ENCODE measurements around the gene U2AF1L4. TPM values are rescaled to one million over a fixed set of nuclear protein-coding genes. Genes with fewer than 3 reads are reported as not detected.

U2AF1L4 gene
- total and polyA plus RNA-seq, 5 experiments from 2014 or later: 43.1 to 93.1 (median 53.1) TPM

DNA sequence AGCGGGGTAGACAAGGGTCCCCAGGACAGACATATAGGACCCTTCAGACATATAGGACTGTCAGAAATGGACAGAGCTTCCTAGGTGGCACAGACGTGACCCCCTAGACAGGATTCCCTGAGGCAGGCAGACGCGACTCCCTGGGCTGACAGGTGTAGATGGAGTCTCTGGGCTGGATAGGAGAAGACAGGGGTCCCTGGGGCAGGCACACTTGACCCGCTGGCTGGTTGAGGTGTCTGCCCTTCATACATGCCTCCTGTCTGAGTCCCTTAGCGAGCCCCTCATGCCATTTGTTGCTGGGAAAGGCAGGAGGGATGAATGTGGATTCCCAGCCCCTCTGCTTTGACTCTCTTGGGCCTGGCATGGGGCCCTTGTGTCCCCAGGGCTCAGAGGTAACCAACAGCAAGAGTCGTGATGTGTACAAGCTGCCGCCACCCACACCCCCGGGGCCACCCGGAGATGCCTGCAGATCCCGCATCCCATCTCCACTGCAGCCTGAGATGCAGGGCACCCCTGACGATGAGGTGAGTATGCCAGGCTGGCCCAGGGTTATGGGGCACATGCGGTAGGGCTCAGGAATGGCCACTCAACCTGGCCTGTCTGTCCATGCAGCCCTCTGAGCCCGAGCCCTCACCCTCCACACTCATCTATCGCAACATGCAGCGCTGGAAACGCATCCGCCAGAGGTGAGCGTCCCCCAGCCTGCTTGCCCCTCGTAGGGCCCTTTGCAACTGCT lies 8.6 kb upstream of the U2AF1L4 start:
- no peaks in the 10 kb centered on the region for H3K9me3 Mint-ChIP-seq
- H3K4me1 Mint-ChIP-seq: peaks cover 15 to 43% (median 37%) of the 10 kb centered on the region in 4 donors
- H3K27me3 Mint-ChIP-seq: peaks cover 2 to 12% (median 9%) of the 10 kb centered on the region in 5 donors
- DNase-seq (no peak), ATAC-seq (no peak)
- peak overlapping the region in 1 of 10 donors; percentile 49 for H3K27ac Mint-ChIP-seq
- POLR2A ChIA-PET: interaction anchor here (4.1 kb wide), 1 partner anchor 10 kb away, joined by 36 read pairs; the partner anchor contains the start of genes IGFLR1, PSENEN and U2AF1L4
- peaks cover 0 to 17% (median 7%) of the 10 kb centered on the region in 3 donors for H3K36me3 Mint-ChIP-seq
- peak overlapping the region in 2 of 10 donors; percentile 10 to 95 for H3K4me3 Mint-ChIP-seq

DNA sequence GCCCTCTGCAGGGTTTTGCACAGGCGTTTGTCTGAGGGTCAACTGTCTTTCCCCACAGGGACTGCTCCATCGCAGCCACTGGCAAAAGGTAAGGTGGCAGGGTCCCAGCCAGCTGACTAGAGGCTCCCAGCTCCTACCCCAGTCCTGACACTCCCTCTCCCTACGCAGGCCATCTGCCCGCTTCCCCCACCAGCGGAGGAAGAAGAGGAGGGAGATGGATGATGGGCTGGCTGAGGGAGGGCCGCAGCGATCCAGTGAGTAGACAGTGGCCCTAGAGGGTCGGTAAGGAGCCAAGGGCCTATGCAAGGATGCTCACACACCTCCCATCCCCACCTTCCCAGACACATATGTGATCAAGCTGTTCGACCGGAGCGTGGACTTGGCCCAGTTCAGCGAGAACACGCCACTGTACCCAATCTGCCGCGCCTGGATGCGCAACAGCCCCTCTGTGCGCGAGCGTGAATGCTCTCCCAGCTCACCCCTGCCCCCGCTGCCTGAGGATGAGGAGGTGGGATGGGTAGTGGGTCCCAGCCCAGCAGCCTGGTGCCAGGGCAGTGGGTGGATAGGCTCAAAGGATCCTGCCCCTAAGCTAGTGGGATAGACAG lies 7.6 kb upstream of the U2AF1L4 start:
- Mint-ChIP-seq H3K4me3 (peak overlapping the region in 1 of 10 donors; percentile 56), H3K4me1 (peaks cover 23 to 49% (median 41%) of the 10 kb centered on the region in 4 donors), H3K36me3 (peaks cover 0 to 17% (median 7%) of the 10 kb centered on the region in 3 donors), H3K27me3 (peaks cover 2 to 11% (median 9%) of the 10 kb centered on the region in 5 donors), H3K27ac (no peak overlapping the region), H3K9me3 (no peaks in the 10 kb centered on the region)
- POLR2A ChIA-PET: interaction anchor here (1.2 kb wide), 1 partner anchor 11 kb away, joined by 5 read pairs; the partner anchor contains the start of gene IGFLR1
- no peak for ATAC-seq
- no peak for DNase-seq

DNA sequence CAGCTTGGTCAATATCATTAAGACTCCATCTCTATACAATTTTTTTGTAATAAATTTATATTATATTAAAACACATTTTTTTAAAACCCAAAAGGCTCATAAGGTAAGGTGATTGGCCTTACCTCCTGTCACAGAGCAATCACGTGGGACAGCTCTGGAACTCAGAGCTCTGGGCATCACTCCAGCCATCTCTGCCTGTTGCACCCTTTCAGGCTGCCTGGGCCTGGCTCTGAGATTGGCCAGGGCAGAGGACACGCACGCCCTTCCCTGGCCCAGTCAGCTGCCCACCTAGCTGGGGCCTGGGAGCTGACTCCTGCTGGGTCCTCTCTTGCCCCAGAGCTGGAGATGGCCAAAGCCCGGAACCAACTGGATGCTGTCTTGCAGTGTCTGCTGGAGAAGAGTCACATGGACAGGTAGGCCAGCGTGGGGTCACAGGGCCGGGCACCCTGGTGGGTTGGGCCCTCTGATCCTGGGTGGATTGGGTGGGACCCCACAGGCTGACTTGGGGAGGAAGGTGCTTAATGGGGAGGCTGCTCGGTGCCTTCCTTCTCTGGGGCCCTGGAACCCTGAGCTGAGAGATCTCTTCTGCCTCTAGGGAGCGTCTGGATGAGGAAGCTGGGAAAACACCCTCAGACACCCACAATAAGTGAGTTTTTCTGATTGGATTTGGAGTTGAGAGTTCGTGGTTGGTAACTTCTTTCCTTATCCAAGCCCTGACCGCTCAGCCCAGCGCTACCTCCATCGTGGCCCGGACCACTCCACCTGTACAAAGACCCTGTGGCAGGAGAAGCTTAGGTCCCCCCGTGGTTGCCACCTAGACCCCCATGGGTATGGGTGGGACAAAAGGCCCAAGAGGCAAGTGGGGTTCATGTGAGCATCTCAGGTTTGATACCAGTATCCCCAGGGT lies 6.9 kb upstream of the U2AF1L4 start:
- Mint-ChIP-seq H3K27ac (no peak overlapping the region), H3K4me3 (no peak overlapping the region)
- ATAC-seq: no peak

DNA sequence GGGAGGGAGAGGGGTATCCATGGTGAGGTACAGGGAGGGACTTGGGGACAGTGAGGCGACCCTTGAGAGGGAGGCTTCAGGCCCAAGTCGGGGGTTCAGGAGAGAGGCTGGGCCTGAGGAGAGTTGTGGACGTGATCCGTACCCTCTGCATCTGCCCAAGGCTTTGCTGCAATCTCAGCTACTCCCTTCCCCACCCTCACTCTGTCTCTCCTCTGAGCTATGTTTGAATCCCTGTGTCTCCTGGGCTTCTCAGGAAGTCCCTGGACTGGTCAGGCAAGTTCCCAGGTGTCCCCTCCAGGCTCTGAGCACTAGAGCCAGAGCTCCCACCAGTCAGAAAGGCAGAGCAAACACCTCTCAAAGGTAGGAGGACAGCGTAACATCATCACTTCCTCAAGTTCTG lies 4.9 kb upstream of the U2AF1L4 start:
- peak overlapping the region in 8 of 10 donors; percentile 23 to 69 (median 44) for H3K4me3 Mint-ChIP-seq
- no peaks in the 10 kb centered on the region for H3K9me3 Mint-ChIP-seq
- POLR2A ChIA-PET: interaction anchor here (0.7 kb wide), 2 partner anchors 7 to 178 kb away, joined by 3 read pairs; no protein-coding TSS in a partner anchor

More for the DNA sequence above, 6.9 kb upstream of the U2AF1L4 start:
- Mint-ChIP-seq H3K9me3 (no peaks in the 10 kb centered on the region), H3K4me1 (peaks cover 24 to 43% (median 38%) of the 10 kb centered on the region in 4 donors), H3K27me3 (peaks cover 2 to 11% (median 8%) of the 10 kb centered on the region in 5 donors), H3K36me3 (peaks cover 0 to 17% (median 7%) of the 10 kb centered on the region in 3 donors)
- DNase-seq: no peak
- POLR2A ChIA-PET: interaction anchor here (1.2 kb wide), 1 partner anchor 10 kb away, joined by 5 read pairs; the partner anchor contains the start of gene IGFLR1

DNA sequence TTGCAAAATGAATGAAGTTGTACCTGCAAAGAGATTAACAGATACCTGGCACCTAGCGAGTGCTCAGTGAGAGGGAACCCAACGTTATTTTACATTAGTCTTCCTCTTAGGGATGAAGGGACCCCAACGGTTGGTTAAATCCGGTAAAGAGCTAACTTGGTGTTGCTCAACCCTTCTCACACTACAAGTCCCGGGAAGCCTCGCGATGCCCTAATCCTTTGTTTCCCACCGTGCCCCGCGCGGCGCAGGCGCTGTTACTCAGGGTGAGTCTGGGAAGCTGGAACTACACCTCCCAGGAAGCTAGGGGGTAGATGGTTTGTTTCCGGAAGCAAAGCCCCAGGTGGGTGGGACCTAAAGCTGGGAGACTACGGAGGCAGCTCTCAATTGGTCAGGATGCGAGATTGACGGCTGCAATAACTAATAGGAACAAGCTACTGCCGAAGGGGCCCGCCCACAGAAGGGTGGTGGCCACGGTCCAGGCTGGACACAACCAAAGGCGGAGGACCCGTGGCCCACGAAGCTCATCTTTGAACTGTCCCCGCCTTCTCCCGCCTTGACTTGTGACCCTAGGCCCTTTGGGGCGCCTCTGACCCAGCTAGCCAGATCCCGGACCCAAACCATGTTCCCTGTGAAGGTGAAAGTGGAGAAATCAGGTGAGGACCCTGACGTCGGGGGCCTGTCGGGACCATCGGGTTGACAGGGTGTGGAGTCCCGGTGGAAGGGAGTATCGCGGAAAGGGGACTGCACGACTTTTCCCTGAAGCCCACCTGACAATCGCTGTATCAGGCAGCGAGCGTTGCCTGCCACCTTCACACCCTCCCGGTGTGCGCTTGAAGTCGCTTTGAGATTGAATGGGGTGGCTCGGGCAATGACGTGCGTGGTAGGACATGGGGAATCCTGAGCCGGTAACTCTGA lies 3.1 kb upstream of the U2AF1L4 start, which contains the start of gene LIN37:
LIN37 (plus strand) TSS at position 471 of the 915 bp plus-strand sequence; CDS start at position 620, 149 bp downstream.
- DNase-seq: peak; percentile 92 to 99 (median 98)
- Mint-ChIP-seq H3K27ac (peak within 1 kb of the TSS; percentile 89 to 98 (median 96)), H3K4me1 (peaks cover 23 to 55% (median 49%) of the 10 kb centered on the region in 4 donors), H3K9me3 (no peaks in the 10 kb centered on the region), H3K36me3 (peaks cover 0 to 4% (median 2%) of the 10 kb centered on the region in 3 donors), H3K27me3 (no peaks in the 10 kb centered on the region), H3K4me3 (peak within 1 kb of the TSS; percentile 96 to 99 (median 98))
- POLR2A ChIA-PET: interaction anchor here (0.5 to 1.8 kb wide), 16 partner anchors 8 to 380 kb away, joined by 3 to 15 read pairs (median 4); partner anchors contain the start of genes COX6B1, HSPB6, KMT2B and NFKBID
- ATAC-seq: peak; percentile 74 to 75

More for the DNA sequence above, 4.9 kb upstream of the U2AF1L4 start:
- Mint-ChIP-seq H3K4me1 (peaks cover 22 to 43% (median 40%) of the 10 kb centered on the region in 4 donors), H3K27ac (no peak overlapping the region), H3K27me3 (peaks cover 0 to 6% (median 1%) of the 10 kb centered on the region in 5 donors), H3K36me3 (peaks cover 0 to 17% (median 7%) of the 10 kb centered on the region in 3 donors)
- ATAC-seq (no peak), DNase-seq (no peak)

DNA sequence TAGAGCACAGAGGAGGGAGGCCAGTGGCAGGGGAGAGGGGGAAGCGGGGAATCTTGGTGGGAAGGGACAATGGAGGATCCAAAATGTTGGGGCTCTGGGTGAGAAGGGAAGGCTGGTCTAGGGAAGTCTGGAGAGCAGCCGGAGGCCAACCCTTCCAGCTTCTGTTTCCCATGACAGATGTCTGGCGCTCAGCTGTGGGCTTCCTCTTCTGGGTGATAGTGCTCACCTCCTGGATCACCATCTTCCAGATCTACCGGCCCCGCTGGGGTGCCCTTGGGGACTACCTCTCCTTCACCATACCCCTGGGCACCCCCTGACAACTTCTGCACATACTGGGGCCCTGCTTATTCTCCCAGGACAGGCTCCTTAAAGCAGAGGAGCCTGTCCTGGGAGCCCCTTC lies 1.3 kb upstream of the U2AF1L4 start:
- Mint-ChIP-seq H3K4me1 (peaks cover 30 to 73% (median 62%) of the 10 kb centered on the region in 4 donors), H3K4me3 (peak overlapping the region; percentile 91 to 99 (median 97)), H3K9me3 (no peaks in the 10 kb centered on the region), H3K36me3 (peaks cover 5 to 6% (median 5%) of the 10 kb centered on the region in 3 donors), H3K27me3 (no peaks in the 10 kb centered on the region), H3K27ac (peak overlapping the region in 8 of 10 donors; percentile 66 to 100 (median 99))
- no peak for DNase-seq
- no peak for ATAC-seq
- POLR2A ChIA-PET: interaction anchor here (5.2 kb wide), 1 partner anchor 9 kb away, joined by 36 read pairs; the partner anchor contains the start of gene HSPB6

DNA sequence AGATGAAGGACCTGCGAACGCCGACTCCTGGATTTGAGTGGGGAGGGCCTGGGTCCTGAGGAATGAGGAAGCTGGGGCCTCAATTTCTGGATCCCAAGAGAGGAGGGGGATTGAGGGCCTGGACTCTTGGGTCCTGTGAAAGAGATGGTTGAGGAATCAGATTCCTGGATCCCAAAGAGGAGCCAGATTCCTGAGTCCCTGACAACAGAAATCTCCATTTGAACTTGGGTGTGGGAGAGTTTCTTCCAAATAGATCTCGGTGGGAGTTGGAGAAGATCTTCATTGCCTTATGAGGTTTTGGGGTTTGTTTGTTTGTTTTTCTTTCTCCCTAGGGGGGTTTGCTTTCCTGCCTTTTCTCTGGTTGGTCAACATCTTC lies 857 bp upstream of the U2AF1L4 start:
- H3K4me3 Mint-ChIP-seq: peak overlapping the region; percentile 91 to 99 (median 97)
- H3K9me3 Mint-ChIP-seq: no peaks in the 10 kb centered on the region
- no peaks in the 10 kb centered on the region for H3K27me3 Mint-ChIP-seq
- H3K36me3 Mint-ChIP-seq: peaks cover 4 to 5% (median 5%) of the 10 kb centered on the region in 3 donors
- H3K27ac Mint-ChIP-seq: peak overlapping the region; percentile 66 to 100 (median 99)
- DNase-seq (no peak), ATAC-seq (no peak)
- POLR2A ChIA-PET: interaction anchor here (0.9 to 5.2 kb wide), 8 partner anchors 10 to 185 kb away, joined by 3 to 36 read pairs (median 7); partner anchors contain the start of genes COX6B1, HSPB6 and NFKBID
- H3K4me1 Mint-ChIP-seq: peaks cover 30 to 76% (median 62%) of the 10 kb centered on the region in 4 donors

DNA sequence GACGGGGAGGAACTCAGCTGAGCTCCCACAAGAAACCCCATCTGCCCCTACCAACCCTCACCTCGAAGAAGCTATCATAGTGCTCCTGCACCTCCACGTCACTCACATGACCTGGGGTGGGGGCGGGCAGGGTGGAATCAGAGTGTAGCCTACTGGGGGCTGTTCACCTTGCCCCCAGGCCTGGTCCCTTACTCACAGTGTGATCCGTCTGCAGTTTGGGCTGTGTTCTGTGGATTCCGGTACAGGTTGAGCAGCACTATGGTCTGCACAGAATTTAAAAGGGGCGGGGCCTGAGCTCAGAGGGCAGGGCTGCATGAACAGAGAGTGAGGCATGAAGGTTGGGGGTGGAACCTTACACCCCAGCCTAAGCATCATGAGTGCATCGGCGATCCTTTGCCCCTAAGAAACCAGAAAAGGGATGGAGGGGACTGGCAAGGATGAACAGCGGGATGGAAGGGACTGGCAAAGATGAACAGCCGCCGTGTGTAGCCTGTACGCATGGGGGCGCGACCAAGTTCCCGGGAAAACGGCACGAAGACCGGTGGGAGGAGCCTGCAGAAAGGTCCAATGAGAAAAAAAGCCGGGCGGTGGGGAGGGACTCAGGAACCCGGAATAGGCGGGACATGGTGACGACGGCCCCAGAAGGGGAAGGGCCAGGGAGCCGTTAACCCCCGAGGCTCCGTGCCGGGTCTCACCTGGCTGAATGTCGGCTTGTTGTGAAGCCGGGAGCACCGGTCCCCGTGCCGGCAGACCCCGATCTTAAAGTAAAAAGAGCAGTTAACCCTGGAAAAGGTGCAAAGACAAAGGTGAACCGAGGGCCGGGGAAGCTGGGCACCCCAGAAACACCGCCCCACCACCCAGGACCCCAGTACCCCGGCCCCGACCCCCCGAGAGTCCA lies 539 bp downstream of the U2AF1L4 start:
- ATAC-seq (peak; percentile 52 to 64), DNase-seq (peak; percentile 83 to 97 (median 94))
- no peaks in the 10 kb centered on the region for H3K27me3 Mint-ChIP-seq
- no peaks in the 10 kb centered on the region for H3K9me3 Mint-ChIP-seq
- peak overlapping the region; percentile 91 to 99 (median 97) for H3K4me3 Mint-ChIP-seq
- peak overlapping the region; percentile 97 to 100 (median 99) for H3K27ac Mint-ChIP-seq
- peaks cover 4 to 5% (median 5%) of the 10 kb centered on the region in 3 donors for H3K36me3 Mint-ChIP-seq
- H3K4me1 Mint-ChIP-seq: peaks cover 34 to 81% (median 65%) of the 10 kb centered on the region in 4 donors
- POLR2A ChIA-PET: interaction anchor here (0.6 to 5.2 kb wide), 20 partner anchors 11 to 370 kb away, joined by 3 to 36 read pairs (median 5); partner anchors contain the start of genes COX6B1, ETV2, HSPB6 and KMT2B

DNA sequence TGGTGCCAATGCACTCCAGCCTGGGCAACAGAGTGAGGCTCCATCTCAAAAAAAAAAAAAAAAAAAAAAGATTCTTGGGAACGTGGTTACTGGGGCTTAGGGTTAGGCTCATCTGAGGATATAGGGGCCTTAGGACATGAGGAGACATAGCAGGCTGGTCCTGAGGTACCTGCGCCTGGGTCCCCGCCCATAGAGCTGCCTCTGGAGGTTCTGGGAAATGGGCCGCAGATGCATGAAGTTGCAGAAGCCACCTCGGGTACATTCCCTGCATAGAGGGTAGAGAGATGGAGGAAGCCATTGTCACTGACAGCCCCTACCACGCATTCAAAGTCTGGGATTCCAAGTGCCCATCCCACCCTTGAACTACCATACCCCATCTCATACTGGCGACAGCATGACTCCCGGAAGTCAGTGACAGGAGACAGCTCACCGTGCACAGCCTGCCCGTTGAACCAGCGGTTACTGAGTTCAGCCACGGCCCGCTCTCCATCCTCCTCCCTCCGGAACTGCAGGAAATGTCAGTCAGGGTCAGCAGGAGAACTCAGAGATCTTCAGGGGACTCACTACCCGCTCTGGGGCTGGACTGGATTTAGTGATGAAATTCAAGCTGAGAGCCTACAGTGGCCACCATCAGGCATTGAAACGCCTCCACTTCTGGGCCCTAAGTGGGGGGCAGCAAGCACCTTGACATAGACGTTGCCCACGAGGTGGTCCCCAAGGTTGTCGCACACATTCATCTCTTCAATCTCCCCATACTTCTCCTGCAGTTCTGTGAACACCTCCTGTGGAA lies 1.4 kb downstream of the U2AF1L4 start:
- H3K4me1 Mint-ChIP-seq: peaks cover 33 to 79% (median 64%) of the 10 kb centered on the region in 4 donors
- DNase-seq: no peak
- peaks cover 4 to 6% (median 5%) of the 10 kb centered on the region in 3 donors for H3K36me3 Mint-ChIP-seq
- H3K4me3 Mint-ChIP-seq: peak overlapping the region; percentile 91 to 99 (median 97)
- H3K27me3 Mint-ChIP-seq: no peaks in the 10 kb centered on the region
- POLR2A ChIA-PET: interaction anchor here (0.6 to 5.2 kb wide), 12 partner anchors 12 to 209 kb away, joined by 3 to 36 read pairs (median 6); partner anchors contain the start of genes ETV2, HSPB6 and KMT2B
- ATAC-seq: no peak
- no peaks in the 10 kb centered on the region for H3K9me3 Mint-ChIP-seq
- peak overlapping the region; percentile 98 to 100 (median 99) for H3K27ac Mint-ChIP-seq

All from naive thymus-derived CD8-positive, alpha-beta T cell (primary cell).